ENCODE measurements around the gene INPP4B. TPM values are rescaled to one million over a fixed set of nuclear protein-coding genes. Genes with fewer than 3 reads are reported as not detected.
"Not testable (repeated sequence)": the region's sequence is repeated elsewhere in the genome, so short reads cannot be mapped to it uniquely, and the experiment has no call there.

INPP4B gene
- total RNA-seq, 1 donor from 2014 or later, result 12.1 TPM

GRCh38 chr4:142079959-142080358 lies 766.1 kb downstream of the INPP4B start:
- intact Hi-C loops (cut with DNase I), result no loop called here
- ATAC-seq (no peak), DNase-seq (ENCODE audit: missing footprints) (no peak)

- intact Hi-C loops (cut with DNase I), result no loop called here
- no peak for ATAC-seq
- no peak for DNase-seq (ENCODE audit: missing footprints)
Observed at GRCh38 chr4:142077048-142077447, 769.1 kb downstream of the INPP4B start.

DNA sequence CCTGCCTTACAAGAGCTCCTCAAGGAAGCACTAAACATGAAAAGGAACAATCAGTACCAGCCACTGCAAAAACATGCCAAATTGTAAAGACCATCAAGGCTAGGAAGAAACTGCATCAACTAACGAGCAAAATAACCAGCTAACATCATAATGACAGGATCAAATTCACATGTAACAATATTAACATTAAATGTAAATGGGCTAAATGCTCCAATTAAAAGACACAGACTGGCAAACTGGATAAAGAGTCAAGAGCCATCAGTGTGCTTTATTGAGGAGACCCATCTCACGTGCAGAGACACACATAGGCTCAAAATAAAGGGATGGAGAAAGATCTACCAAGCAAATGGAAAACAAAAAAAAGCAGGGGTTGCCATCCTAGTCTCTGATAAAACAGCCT lies 777.8 kb downstream of the INPP4B start:
- ATAC-seq; DNase-seq (ENCODE audit: missing footprints); intact Hi-C loops (cut with DNase I): not testable (repeated sequence)

DNA sequence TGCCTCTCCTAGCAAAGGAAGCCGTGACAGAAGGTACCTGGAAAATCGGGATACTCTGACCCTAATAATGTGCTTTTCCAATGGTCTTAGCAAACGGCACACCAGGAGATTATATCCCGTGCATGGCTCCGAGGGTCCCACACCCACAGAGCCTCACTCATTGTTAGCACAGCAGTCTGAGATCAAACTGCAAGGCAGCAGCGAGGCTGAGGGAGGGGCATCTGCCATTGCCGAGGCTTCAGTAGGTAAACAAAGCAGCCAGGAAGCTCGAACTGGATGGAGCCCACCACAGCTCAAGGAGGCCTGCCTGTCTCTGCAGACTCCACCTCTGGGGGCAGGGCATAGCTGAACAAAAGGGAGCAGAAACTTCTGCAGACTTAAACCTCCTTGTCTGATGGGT lies 779.5 kb downstream of the INPP4B start:
- DNase-seq (ENCODE audit: missing footprints), result peak; percentile 23
- ATAC-seq; intact Hi-C loops (cut with DNase I): not testable (repeated sequence)

- no peak for DNase-seq (ENCODE audit: missing footprints)
- intact Hi-C loops (cut with DNase I), result no loop called here
- no peak for ATAC-seq
Observed at GRCh38 chr4:142065086-142065647, 780.9 kb downstream of the INPP4B start.

DNA sequence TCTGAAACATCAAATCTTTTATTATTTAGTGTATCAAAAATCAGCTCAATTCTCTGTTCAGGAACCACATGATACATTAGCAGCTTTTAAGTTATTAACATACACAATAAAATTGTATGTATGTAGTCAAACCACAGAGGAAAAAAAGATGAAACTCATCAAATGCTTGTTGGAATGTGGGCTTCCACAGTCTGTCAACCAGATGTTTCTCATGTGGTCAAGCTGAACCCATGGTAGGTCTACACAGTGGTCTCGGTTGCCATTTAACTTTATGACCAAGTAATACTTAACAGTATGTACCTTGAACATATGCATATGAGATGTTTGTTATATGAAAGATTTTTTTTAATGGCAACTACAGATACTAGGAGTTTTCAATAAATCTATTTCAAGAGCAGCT lies 781.9 kb downstream of the INPP4B start:
- intact Hi-C loops (cut with DNase I), result no loop called here
- no peak for ATAC-seq
- DNase-seq (ENCODE audit: missing footprints), result no peak

DNA sequence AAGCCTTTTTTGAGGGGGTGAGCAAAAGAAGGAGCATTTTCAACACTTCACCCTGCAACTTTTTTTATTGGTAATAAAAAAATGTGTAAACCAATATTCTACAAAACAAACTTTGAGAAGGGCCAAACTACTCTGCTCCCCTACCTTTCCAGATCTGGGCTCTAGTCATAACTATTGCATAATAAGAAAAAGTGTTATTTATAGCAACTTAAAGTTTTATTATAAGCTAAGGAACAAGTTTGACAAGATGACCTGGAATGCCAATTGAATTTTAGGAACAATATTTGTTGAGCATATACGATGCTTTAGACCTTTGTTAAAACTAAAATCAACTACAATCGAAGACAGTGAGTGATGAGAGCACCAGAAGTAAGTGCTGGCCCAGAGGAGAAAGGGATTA lies 800.1 kb downstream of the INPP4B start:
- no peak for DNase-seq (ENCODE audit: missing footprints)
- ATAC-seq, result no peak
- intact Hi-C loops (cut with DNase I), result no loop called here

DNA sequence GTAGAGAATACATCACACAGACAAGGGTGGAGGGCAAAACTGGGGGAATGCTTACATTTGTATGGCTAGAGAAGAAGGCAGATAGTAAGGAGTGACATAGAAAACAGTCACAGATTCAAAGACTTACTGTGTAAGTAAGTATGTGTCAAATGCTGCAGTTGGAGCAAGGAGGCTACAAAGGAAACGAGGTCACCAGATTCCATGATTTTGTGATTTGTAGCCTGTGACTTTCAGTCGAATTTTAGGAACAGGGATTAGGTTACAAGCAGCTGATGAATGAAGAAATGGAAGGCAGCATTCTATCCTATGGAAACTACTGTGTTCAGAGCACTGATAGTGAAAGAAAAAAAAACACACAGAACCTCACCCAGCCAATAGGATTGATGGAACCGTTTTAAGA lies 801.8 kb downstream of the INPP4B start:
- intact Hi-C loops (cut with DNase I), result no loop called here
- DNase-seq (ENCODE audit: missing footprints) (no peak), ATAC-seq (no peak)

- DNase-seq (ENCODE audit: missing footprints), result no peak
- no peak for ATAC-seq
- intact Hi-C loops (cut with DNase I), result no loop called here
Observed at GRCh38 chr4:142043509-142043908, 802.6 kb downstream of the INPP4B start.

- no peak for ATAC-seq
- intact Hi-C loops (cut with DNase I), result no loop called here
- DNase-seq (ENCODE audit: missing footprints), result no peak
Observed at GRCh38 chr4:142041788-142042187, 804.3 kb downstream of the INPP4B start.

- no peak for ATAC-seq
- intact Hi-C loops (cut with DNase I), result no loop called here
- DNase-seq (ENCODE audit: missing footprints), result no peak
Observed at GRCh38 chr4:142040043-142040442, 806.1 kb downstream of the INPP4B start.

DNA sequence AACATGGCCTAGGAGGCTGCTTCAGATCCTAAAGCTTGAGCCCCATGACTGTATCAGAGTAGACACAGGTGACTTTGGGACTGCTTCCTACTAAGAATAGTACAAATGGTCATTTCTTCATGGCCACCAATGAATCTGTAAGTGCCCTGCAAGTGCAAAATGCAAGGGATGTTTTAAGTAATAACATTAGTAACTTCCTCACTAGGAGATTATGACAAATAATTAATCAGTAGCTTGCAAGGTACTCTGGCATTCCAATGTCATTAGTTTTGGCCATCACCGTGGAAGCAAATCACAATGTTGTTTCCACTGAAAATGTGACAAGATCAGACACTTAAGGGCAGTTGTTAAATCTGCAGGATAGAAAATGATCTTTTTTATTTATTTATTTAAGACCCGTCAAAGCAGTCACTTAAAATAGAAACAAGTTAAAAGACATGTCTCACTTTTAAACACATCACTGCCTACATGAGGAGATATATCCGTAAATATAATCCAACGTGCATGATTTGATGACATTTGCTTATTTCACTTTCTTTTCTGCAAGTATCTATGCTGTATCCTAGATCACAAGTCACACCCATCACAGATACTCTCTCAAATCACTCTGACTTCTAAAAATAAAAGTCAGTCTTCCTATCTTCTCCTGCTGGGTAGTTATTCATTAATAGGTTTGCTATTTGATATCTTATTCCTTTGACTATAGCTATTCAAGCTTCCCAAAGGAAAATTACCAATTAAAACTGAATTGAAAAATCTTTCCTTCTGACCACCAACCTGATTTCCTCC lies 809.1 kb downstream of the INPP4B start:
- DNase-seq (ENCODE audit: missing footprints) (no peak), ATAC-seq (no peak)
- intact Hi-C loops (cut with DNase I), result no loop called here

DNA sequence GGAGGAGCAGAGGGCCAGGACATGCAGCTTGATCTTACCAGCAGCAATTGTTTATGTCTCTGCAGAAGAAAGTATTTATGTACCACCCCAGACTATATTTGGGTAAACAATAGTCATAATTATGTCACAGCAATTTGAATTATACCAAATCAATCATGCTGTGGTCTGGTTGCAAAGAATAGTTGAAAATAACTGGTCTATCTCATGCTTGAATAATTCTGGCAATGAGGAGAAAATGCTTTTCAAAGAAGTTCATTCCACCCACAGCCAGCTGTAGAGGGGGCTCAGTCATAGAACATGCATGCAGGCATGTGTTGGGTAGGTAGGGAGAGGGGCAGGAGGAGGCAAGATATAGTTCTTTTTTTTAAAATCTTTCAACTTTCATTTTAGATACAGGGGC lies 810.5 kb downstream of the INPP4B start:
- no peak for DNase-seq (ENCODE audit: missing footprints)
- intact Hi-C loops (cut with DNase I), result no loop called here
- ATAC-seq, result no peak

DNA sequence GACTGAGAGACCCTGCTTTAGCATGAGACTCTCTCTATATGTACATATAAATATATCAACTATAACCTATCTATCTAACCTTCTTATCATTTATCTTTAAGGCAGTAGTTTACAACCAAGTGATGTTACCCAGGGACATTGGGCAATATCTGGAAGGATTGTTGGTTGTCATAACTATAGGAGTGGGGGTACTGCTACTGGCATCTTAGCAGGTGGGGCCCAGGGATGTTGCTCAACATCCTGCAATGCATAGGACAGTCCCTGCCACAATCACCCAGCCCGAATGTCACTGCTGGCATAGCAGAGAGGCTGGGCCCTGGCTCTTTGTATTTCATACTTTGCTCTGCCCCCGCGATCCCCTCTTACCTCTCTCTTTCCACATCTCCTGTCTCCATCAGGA lies 812.0 kb downstream of the INPP4B start:
- DNase-seq (ENCODE audit: missing footprints) (no peak), ATAC-seq (no peak)
- intact Hi-C loops (cut with DNase I), result no loop called here

GRCh38 chr4:142030010-142030409 lies 816.1 kb downstream of the INPP4B start:
- no peak for DNase-seq (ENCODE audit: missing footprints)
- intact Hi-C loops (cut with DNase I), result no loop called here
- peak; percentile 76 for ATAC-seq

- ATAC-seq (no peak), DNase-seq (ENCODE audit: missing footprints) (no peak)
- intact Hi-C loops (cut with DNase I), result no loop called here
Observed at GRCh38 chr4:142021761-142022160, 824.3 kb downstream of the INPP4B start.

DNA sequence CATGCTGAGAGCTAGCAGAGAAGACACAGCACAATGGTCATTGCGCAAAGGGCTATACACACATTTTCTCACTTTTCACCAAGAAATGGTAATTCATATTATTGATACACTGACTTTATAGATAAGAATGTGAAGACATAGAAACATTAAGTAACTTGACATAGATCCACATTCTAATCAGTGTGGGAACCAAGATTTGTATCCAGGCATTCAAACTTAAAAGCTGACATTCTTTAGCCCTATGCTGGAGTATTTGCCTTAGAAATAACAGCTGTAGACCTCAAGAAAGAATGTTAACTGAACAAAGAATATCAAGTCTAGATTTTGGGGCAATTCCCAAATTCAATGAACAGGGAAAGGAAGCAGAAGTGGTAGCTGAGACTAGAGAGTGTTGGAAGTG lies 824.9 kb downstream of the INPP4B start:
- no peak for ATAC-seq
- DNase-seq (ENCODE audit: missing footprints), result no peak
- intact Hi-C loops (cut with DNase I), result no loop called here

- no peak for DNase-seq (ENCODE audit: missing footprints)
- intact Hi-C loops (cut with DNase I), result no loop called here
- ATAC-seq, result no peak
Observed at GRCh38 chr4:142016031-142016430, 830.1 kb downstream of the INPP4B start.

DNA sequence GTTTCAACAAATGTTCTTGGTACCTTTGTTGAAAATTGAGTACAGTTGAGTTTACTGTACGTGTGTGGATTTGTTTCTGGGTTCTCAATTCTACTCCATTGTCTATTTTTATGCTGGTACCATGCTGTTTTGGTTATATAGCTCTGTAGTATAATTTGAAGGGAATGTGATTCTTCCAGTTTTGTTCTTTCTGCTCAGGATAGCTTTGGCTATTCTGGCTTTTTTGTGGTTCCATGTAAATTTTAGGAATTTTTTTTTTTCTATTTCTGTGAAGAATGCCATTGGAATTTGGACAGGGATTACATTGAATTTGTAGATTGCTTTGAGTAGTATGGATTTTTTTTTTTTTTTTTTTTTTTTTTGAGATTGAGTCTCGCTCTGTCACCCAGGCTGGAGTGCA lies 836.4 kb downstream of the INPP4B start:
- intact Hi-C loops (cut with DNase I), result no loop called here
- DNase-seq (ENCODE audit: missing footprints) (no peak), ATAC-seq (no peak)

- DNase-seq (ENCODE audit: missing footprints), result no peak
- ATAC-seq, result no peak
Observed at GRCh38 chr4:142005519-142005918, 840.6 kb downstream of the INPP4B start.

More at GRCh38 chr4:142005519-142005918, 840.6 kb downstream of the INPP4B start:
- intact Hi-C loops (cut with DNase I), result no loop called here
